Small intestine (tissue), 7 donors: ENCODE data around the gene AKR1E2. TPM values are rescaled to one million over a fixed set of nuclear protein-coding genes. Genes with fewer than 3 reads are reported as not detected.

Experiments
- DNase-seq, 2 donors: peaks; one replicate each; pipeline versions ENCODE4 v3.0.0 to v3.0.0-alpha.2; 2013
- FAIRE-seq: peaks from 2 replicates; lab custom pipeline; 2012; peaks lifted over from hg19 to GRCh38; lab: Jason Lieb, UNC
- H3K27ac ChIP-seq, 3 donors: one replicate each; pipeline ENCODE4 v1.5.1; 2013; ENCODE audit warnings: low read length in 2 of 3, mild to moderate bottlenecking in 2 of 3, control low read depth in 1 of 3, inconsistent platforms in 1 of 3, low read depth in 1 of 3, moderate library complexity in 1 of 3
- H3K27me3 ChIP-seq, 3 donors: one replicate each; pipeline ENCODE4 v1.6.1; 2013; ENCODE audit warnings: low read length in 3 of 3, inconsistent platforms in 1 of 3; ENCODE audit not compliant: control insufficient read depth in 3 of 3, insufficient read depth in 3 of 3
- H3K36me3 ChIP-seq, 3 donors: one replicate each; pipeline ENCODE4 v1.6.1; 2013; ENCODE audit warnings: low read length in 3 of 3, inconsistent platforms in 1 of 3, low read depth in 1 of 3, mild to moderate bottlenecking in 1 of 3, moderate library complexity in 1 of 3; ENCODE audit not compliant: control insufficient read depth in 3 of 3, insufficient read depth in 2 of 3
- H3K4me1 ChIP-seq, 3 donors: one replicate each; pipeline ENCODE4 v1.6.1; 2013; ENCODE audit warnings: low read length in 2 of 3, inconsistent platforms in 1 of 3, low read depth in 1 of 3, mild to moderate bottlenecking in 1 of 3, moderate library complexity in 1 of 3; ENCODE audit not compliant: control insufficient read depth in 3 of 3, insufficient read depth in 2 of 3
- H3K4me3 ChIP-seq, 3 donors: one replicate each; pipeline ENCODE4 v1.5.1; 2013; ENCODE audit warnings: low read length in 3 of 3, control low read depth in 1 of 3, inconsistent platforms in 1 of 3, low read depth in 1 of 3, mild to moderate bottlenecking in 1 of 3, moderate library complexity in 1 of 3
- H3K9me3 ChIP-seq, 2 donors: one replicate each; pipeline ENCODE4 v1.6.1; 2013; ENCODE audit warnings: low read depth in 1 of 2, low read length in 1 of 2; ENCODE audit not compliant: control insufficient read depth in 2 of 2, insufficient read depth in 1 of 2
- WGBS, 3 donors: extraction: QIAGEN DNeasy Blood & Tissue Kit; methylation state at CpG; one replicate each; pipeline ENCODE4 v1.1.7; 2013; 5-methylcytosine and 5-hydroxymethylcytosine counted together
- polyA plus RNA-seq, 4 donors: library from polyadenylated mRNA; stranded (reverse) in 3 of 4; unstranded in 1 of 4; fragments of 200-250 nt in 3 of 4; fragments of 120-200 nt in 1 of 4; gene quantifications; one replicate each; pipeline versions ENCODE4 v1.2.1 to v1.2.3, GENCODE V29; 2013
- donor health status: healthy with polysubstance abuse.
- donor health status: control.
- donor health status: control.
- donor health status: Bipolar disorder and iron deficiency.
- donor health status: healthy.

Gene AKR1E2
- polyA plus RNA-seq, 4 donors: 0.89 to 3.2 (median 1.8) TPM; not detected in 1

- no peak for FAIRE-seq
- H3K27ac ChIP-seq: no peak overlapping the region
- H3K27me3 ChIP-seq: no peaks in the 10 kb centered on the region
- no peak overlapping the region for H3K4me3 ChIP-seq
- H3K9me3 ChIP-seq: no peaks in the 10 kb centered on the region
- DNase-seq: no peak
- 89 to 95% (median 94%) methylated on average over 2 of the region's 2 CpGs for WGBS, 3 donors
- H3K36me3 ChIP-seq: no peaks in the 10 kb centered on the region
- H3K4me1 ChIP-seq: no peaks in the 10 kb centered on the region
Measured at GRCh38 chr10:4892681-4893080, 66.7 kb downstream of the AKR1E2 start.

- no peak overlapping the region for H3K27ac ChIP-seq
- H3K27me3 ChIP-seq: no peaks in the 10 kb centered on the region
- H3K4me1 ChIP-seq: no peaks in the 10 kb centered on the region
- FAIRE-seq (no peak), DNase-seq (no peak)
- no peaks in the 10 kb centered on the region for H3K9me3 ChIP-seq
- no peak overlapping the region for H3K4me3 ChIP-seq
- 92 to 98% (median 94%) methylated on average over 2 of the region's 2 CpGs for WGBS, 3 donors
- no peaks in the 10 kb centered on the region for H3K36me3 ChIP-seq
Measured at GRCh38 chr10:4894335-4894734, 68.3 kb downstream of the AKR1E2 start.

Other genes starting within 250 kb of the AKR1E2 start
- 10 to 100 TPM; 10.8 to 68.0 (median 24.9) TPM for gene AKR1C1, start 137.2 kb downstream of the AKR1E2 start, polyA plus RNA-seq
- 10 to 100 TPM in 2 of 4 donors, 1 to 10 TPM in 2; 5.4 to 97.3 (median 27.8) TPM for gene AKR1C2, start 177.7 kb downstream of the AKR1E2 start, polyA plus RNA-seq